SK-N-MC (cell line): ENCODE measurements around the gene LEF1.

Experiments used
- EZH2 ChIP-seq: fragments of 200-600 bp; sonication (generic); IDR thresholded peaks from one replicate; pipeline ENCODE4 v1.6.1; 2017; ENCODE audit warnings: antibody characterized with exemption
- POLR2AphosphoS5 ChIP-seq: IDR thresholded peaks from 2 replicates; pipeline ENCODE4 v1.6.1; 2012; ENCODE audit warnings: mild to moderate bottlenecking, low read depth, low read length, borderline replicate concordance

DNA sequence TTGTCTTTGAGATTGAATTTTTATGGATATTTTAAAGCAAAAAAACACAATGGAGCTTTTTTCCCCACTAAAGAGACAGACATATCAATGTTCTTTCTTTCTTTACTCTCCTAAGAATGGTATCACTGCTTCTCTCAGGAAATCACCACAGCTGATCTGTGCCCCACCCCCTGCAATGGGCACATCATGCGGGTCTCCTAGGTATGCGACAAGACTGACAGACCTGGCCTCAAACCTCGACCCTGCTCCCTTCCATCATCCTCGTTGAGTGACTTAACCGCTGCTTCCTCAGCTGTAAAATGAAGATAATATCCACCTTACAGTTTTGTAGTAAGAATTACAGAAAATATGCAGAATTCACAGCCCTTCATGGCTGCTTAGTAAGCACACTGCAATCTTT, 58.3 kb downstream of the LEF1 start:
- no peak for TF ChIP-seq POLR2AphosphoS5
- TF ChIP-seq EZH2 = no peak
